Urinary bladder (tissue), 4 donors: Measurements from ENCODE around the gene ACOXL. TPM values are rescaled to one million over a fixed set of nuclear protein-coding genes. Genes with fewer than 3 reads are reported as not detected.

Experiments
- DNase-seq: peaks from one replicate; pipeline ENCODE4 v3.0.0-alpha.2; 2015; ENCODE audit errors: extremely low spot score
- H3K27ac ChIP-seq: one replicate; pipeline ENCODE4 v1.5.1; 2013; ENCODE audit warnings: low read depth, mild to moderate bottlenecking, moderate library complexity
- H3K36me3 ChIP-seq: one replicate; pipeline ENCODE4 v1.6.1; 2013; ENCODE audit warnings: mild to moderate bottlenecking, moderate library complexity; ENCODE audit not compliant: insufficient read depth
- H3K4me1 ChIP-seq: one replicate; pipeline ENCODE4 v1.6.1; 2013; ENCODE audit warnings: mild to moderate bottlenecking, moderate library complexity; ENCODE audit not compliant: insufficient read depth
- H3K4me3 ChIP-seq: one replicate; pipeline ENCODE4 v1.5.1; 2013; ENCODE audit warnings: low read depth, low read length
- WGBS: extraction: QIAGEN DNeasy Blood & Tissue Kit; methylation state at CpG from one replicate; pipeline ENCODE4 v1.1.7; 2013; 5-methylcytosine and 5-hydroxymethylcytosine counted together
- polyA plus RNA-seq: library from polyadenylated mRNA; stranded (reverse); fragments of 200-250 nt; gene quantifications from one replicate; pipeline ENCODE4 v1.2.3, GENCODE V29; 2013
- total RNA-seq: library from RNA; depleted of rRNA; stranded (reverse); fragments of >200 nt; gene quantifications from one replicate; pipeline ENCODE4 v1.2.3, GENCODE V29; 2014
- donor health status: healthy with polysubstance abuse.
- donor health status: healthy.

ACOXL gene
- total and polyA plus RNA-seq, 2 donors: 1.2 to 6.2 TPM

- WGBS: 86% methylated on average over 2 of the region's 2 CpGs
- no peak overlapping the region for H3K4me3 ChIP-seq
- no peak for DNase-seq
- H3K36me3 ChIP-seq: no peaks in the 10 kb centered on the region
- H3K27ac ChIP-seq: no peak overlapping the region
- no peaks in the 10 kb centered on the region for H3K4me1 ChIP-seq
Measured at GRCh38 chr2:110752871-110753270, 20.5 kb downstream of the ACOXL start.

GRCh38 chr2:110755491-110756078 lies 23.2 kb downstream of the ACOXL start:
- Histone ChIP-seq H3K4me3 (no peak overlapping the region), H3K4me1 (no peaks in the 10 kb centered on the region), H3K27ac (no peak overlapping the region), H3K36me3 (no peaks in the 10 kb centered on the region)
- no peak for DNase-seq
- WGBS: 26% methylated on average over 4 of the region's 4 CpGs

- DNase-seq: no peak
- Histone ChIP-seq H3K4me3 (no peak overlapping the region), H3K4me1 (no peaks in the 10 kb centered on the region), H3K36me3 (no peaks in the 10 kb centered on the region), H3K27ac (no peak overlapping the region)
- WGBS: 91% methylated on average over 2 of the region's 2 CpGs
Measured at GRCh38 chr2:110759411-110759810, 27.0 kb downstream of the ACOXL start.

GRCh38 chr2:110764931-110765330 lies 32.6 kb downstream of the ACOXL start:
- DNase-seq: no peak
- Histone ChIP-seq H3K4me3 (no peak overlapping the region), H3K4me1 (no peaks in the 10 kb centered on the region), H3K27ac (no peak overlapping the region), H3K36me3 (no peaks in the 10 kb centered on the region)
- 93% methylated on average over 1 of the region's 1 CpG for whole genome bisulfite sequencing

GRCh38 chr2:110766291-110766690 lies 33.9 kb downstream of the ACOXL start:
- H3K27ac ChIP-seq: no peak overlapping the region
- no peaks in the 10 kb centered on the region for H3K36me3 ChIP-seq
- 65% methylated on average over 3 of the region's 3 CpGs for WGBS
- H3K4me1 ChIP-seq: no peaks in the 10 kb centered on the region
- H3K4me3 ChIP-seq: no peak overlapping the region
- DNase-seq: no peak

GRCh38 chr2:110768591-110768990 lies 36.2 kb downstream of the ACOXL start:
- Histone ChIP-seq H3K27ac (no peak overlapping the region), H3K4me1 (no peaks in the 10 kb centered on the region), H3K36me3 (no peaks in the 10 kb centered on the region), H3K4me3 (no peak overlapping the region)
- no peak for DNase-seq
- 79% methylated on average over 10 of the region's 10 CpGs for WGBS

- H3K4me1 ChIP-seq: no peaks in the 10 kb centered on the region
- DNase-seq: no peak
- H3K27ac ChIP-seq: no peak overlapping the region
- H3K36me3 ChIP-seq: no peaks in the 10 kb centered on the region
- 27% methylated on average over 16 of the region's 16 CpGs for WGBS
- no peak overlapping the region for H3K4me3 ChIP-seq
Measured at GRCh38 chr2:110770404-110770958, 38.1 kb downstream of the ACOXL start.

- DNase-seq: no peak
- no peaks in the 10 kb centered on the region for H3K4me1 ChIP-seq
- no peak overlapping the region for H3K27ac ChIP-seq
- H3K36me3 ChIP-seq: no peaks in the 10 kb centered on the region
- 26% methylated on average over 7 of the region's 7 CpGs for WGBS
- H3K4me3 ChIP-seq: no peak overlapping the region
Measured at GRCh38 chr2:110770959-110771431, 38.6 kb downstream of the ACOXL start.

- no peaks in the 10 kb centered on the region for H3K4me1 ChIP-seq
- WGBS: 79% methylated on average over 5 of the region's 5 CpGs
- H3K4me3 ChIP-seq: no peak overlapping the region
- no peak for DNase-seq
- no peak overlapping the region for H3K27ac ChIP-seq
- no peaks in the 10 kb centered on the region for H3K36me3 ChIP-seq
Measured at GRCh38 chr2:110771547-110772382, 39.4 kb downstream of the ACOXL start.

GRCh38 chr2:110772383-110772755 lies 40.0 kb downstream of the ACOXL start:
- DNase-seq: no peak
- H3K36me3 ChIP-seq: no peaks in the 10 kb centered on the region
- no peak overlapping the region for H3K4me3 ChIP-seq
- no peak overlapping the region for H3K27ac ChIP-seq
- no peaks in the 10 kb centered on the region for H3K4me1 ChIP-seq
- 60% methylated on average over 6 of the region's 6 CpGs for WGBS

GRCh38 chr2:110773401-110773921 lies 41.1 kb downstream of the ACOXL start:
- Histone ChIP-seq H3K4me3 (no peak overlapping the region), H3K4me1 (no peaks in the 10 kb centered on the region), H3K27ac (no peak overlapping the region), H3K36me3 (no peaks in the 10 kb centered on the region)
- 18% methylated on average over 6 of the region's 6 CpGs for WGBS
- no peak for DNase-seq

GRCh38 chr2:110774701-110775100 lies 42.3 kb downstream of the ACOXL start:
- DNase-seq: no peak
- H3K4me3 ChIP-seq: no peak overlapping the region
- H3K4me1 ChIP-seq: no peaks in the 10 kb centered on the region

GRCh38 chr2:110777531-110778311 lies 45.3 kb downstream of the ACOXL start:
- Histone ChIP-seq H3K36me3 (no peaks in the 10 kb centered on the region), H3K4me1 (no peaks in the 10 kb centered on the region), H3K27ac (no peak overlapping the region), H3K4me3 (no peak overlapping the region)
- 88% methylated on average over 12 of the region's 12 CpGs for WGBS
- no peak for DNase-seq

More at GRCh38 chr2:110774701-110775100, 42.3 kb downstream of the ACOXL start:
- H3K36me3 ChIP-seq: no peaks in the 10 kb centered on the region
- H3K27ac ChIP-seq: no peak overlapping the region
- WGBS: 86% methylated on average over 2 of the region's 2 CpGs
